Fibroblast of the conjunctiva (primary cell): ENCODE data around the gene COMT.

Experiments used
- DNase-seq: peaks from one replicate; pipeline ENCODE4 v3.0.0-alpha.2; 2010; ENCODE audit warnings: low read depth

Gene COMT

DNA sequence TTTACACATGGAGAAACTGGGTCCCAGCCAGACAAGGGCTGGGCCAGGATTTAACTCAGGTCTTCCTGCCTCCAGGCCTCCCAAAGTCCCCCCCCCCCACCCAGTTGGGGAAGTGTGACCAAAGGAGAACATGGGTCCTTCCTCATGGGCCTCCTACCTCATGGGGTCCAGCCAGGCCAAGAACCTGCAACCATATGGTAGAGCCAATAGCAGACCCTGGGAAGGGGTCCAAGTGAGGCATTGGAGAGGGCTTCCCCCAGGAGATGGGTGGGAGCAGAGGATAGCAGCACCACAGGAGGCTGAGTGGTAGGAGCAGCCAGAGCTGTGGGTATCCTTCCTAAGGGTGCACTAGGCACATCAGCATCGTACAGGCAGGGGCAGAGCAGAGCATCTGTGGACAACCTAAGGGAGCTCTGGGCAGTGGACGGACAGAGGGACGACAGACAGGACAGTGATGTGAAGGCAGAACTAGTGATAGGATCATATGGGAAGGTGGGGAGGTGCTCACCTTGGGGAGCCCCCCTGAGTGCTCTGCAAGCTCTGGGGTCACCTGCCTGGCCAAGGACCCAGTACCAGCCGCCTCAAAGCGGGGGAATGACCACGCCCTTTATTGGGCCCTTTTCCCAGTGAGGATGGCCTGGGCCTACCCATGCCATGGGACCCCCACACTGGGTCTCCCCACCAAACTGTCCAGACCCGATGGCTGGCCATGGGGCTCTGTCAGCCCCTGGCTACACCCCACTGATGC, 70.6 kb downstream of the COMT start:
- no peak for DNase-seq

DNA sequence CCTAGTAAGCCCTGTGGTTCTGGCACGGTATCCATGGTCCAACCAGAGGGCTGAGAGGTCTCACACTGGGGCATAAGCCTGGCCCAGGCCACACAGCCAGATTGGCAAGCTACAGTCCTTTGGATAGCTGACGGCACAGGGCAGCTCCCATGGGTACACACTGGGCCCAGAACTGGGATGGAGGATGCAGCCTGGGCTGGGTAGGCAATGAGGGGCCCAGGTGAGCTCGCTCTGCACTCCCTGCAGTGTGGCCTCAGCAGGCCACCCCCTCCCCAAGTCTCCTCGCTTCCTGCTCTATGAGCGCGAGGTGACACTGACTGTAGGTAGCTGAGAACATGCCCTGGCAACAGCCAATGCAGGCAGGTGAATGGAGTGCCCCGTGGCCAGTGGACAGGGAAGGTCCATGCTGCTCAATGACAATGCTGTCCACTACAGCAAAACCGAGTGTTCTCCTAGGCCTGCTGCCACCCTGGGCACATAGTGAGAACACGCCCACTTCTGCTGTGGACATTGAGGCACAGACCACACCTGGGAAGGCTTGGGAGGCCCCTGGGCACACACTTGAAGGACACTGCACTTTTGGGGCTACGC, 71.3 kb downstream of the COMT start:
- no peak for DNase-seq

DNA sequence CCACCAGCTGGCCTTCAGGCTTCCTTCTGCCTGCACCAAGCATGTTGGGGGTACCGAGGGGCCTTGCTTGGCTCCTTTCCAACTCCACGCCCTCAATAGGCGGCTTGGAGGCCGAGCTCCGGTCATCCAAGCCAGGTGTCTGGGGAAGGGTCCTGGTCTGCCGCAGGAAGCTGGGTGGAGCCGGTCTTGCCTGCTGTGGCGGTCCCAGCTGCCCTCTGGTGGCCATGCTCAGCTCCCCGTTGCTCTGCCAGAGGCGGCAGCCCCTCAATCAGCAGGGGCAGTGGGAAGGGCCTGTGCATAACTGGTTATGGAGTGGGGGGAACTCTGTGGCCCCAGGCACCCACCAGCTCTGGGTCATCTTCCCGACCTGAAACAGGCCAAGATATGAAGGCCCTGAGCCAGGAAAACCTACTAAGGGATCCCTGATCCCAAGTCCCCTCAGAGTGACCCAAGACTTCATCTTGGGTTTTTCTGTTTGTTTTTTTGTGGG, 71.9 kb downstream of the COMT start:
- DNase-seq = peak; percentile 12

DNA sequence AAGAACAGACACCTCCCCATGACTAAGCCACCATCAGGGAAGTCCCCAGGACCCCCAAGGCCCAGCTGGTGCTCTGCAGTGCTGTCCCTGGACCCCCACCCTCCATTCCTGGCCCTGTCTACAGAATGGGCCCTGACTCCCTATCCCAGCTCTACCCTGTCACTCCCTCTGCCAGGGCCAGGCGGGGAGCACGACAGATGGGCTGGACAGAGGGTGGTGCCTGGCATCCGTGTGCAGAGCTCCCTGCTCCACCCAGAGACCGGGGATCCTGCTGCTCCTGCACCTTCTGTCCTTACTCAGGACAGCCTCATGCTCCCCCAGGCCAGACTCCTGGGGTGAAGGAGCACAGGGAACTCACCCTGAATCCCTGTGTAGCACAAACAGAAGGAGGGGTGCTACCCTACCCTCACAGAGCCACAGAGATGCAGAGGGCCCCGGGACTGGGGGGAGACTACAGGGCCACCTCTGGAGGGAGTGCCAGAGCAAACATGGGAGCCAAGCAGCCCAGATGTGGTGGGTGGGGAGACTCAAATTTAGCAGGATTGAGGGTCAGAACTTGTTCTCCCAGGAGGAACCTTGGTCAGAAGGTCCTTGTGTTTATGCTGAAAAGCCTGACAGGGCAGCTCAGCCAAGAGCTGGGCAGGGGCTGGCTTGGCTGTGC, 73.1 kb downstream of the COMT start:
- no peak for DNase-seq

DNA sequence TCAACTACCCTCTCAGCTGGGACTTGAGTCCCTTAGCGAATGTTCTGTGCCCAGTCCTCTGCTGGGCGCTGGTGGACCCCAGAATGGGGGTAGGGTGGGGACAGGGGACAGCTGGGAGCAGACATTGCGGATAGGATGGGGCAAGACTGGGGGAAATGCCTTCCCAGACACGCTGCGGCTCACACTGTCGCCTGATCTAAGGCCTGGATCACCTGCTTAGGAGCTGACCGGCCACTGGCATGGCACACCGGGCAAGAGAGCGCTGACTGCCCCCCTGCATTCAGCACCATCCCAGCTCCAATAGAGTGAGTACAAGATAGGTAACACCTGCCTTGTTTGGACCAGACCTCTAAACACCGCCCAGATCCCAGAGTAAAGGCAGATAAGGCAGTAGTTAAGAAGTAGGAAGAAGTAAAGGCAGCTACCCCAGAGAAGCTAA, 73.6 kb downstream of the COMT start:
- no peak for DNase-seq

DNA sequence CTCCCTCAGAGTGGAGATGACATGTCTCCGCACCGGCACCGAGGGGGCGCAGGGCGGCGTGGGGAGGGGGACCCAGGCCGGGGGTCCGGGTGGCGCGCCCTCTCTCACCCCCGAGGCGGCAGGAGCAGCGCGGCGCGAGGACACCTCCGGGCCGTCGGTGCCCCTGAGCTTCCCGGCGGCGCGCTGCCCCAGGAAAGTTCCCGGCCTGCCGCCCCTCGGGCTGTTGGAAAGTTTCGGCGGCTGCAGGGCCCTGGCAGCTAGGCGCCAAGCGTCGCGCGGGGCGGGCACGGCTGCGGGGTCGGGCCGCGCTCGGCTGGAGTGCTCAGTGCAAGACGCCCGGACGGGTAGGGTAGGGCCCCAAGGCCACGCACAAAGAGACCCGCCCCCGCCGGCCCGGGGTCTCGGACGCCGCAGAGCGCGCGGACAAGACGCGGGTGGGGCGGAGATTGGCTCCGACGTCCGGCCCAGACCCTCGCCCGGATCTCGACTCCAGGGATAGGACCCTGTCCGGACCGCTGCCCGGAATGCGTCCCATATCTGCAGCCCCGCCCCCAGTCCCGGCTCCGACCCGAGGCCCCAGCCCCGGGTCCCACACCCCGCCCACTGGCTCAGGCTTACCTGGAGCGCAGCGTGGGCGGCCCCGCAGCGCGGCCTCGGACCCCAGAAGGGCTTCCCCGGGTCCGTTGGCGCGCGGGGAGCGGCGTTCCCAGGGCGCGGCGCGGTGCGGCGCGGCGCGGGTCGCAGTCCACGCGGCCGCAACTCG, 74.6 kb downstream of the COMT start:
- DNase-seq = no peak

DNA sequence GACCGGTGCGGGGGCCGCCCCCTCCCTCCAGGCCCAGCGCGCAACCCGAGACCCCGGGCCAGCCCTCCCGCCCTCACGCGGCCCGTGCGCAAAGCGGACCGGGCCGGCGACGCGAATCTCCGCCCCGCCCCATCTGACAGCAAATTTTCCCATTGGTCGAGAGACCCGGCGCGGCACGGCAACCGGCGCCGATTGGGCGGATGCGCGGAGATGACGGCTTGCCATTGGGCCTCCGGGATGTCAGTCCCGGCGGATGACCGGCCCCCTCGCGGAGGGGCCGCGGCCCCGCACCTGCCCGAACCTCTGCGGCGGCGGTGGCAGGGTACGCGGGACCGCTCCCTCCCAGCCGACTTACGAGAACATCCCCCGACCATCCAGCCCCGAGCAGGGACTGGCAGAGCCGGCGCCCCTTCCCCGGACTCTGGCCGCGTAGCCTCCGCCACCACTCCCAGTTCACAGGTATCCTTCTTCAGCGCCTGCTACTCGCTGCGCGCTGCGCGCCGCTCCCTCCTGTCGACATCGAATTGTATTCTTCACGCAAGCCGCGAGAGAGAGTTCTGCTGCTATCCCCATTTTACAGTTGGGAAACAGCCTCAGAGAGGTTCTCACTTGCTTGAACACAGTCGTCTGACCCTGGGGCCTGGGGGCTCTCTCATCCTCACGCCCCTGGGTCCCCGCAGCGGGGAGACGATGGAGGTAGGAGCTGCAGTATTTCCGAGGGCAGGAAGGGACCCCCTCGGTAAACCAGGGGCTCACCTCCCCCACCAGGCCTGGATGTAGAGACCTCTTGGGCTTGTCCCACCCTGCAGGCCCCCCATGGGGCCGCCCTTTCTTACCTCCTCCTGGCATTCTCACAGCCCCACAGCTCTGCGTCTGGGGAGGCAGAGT, 75.4 kb downstream of the COMT start, which contains the start of gene ARVCF:
ARVCF (minus strand) TSS at position 90 of the 888 bp plus-strand sequence. CDS start 26,029 bp downstream, outside the sequence.
- DNase-seq = peak; percentile 56

GRCh38 chr22:20017622-20017958, 76.0 kb downstream of the COMT start:
- DNase-seq = no peak

- DNase-seq = no peak
These were observed 76.4 kb downstream of the COMT start for GRCh38 chr22:20018001-20018400.
